Hematopoietic multipotent progenitor cell treated with erythropoietin and hydrocortisone succinate and interleukin-3 and kit ligand, for 17 days (in vitro differentiated cells): ENCODE data around the gene MRPS15.
"Not testable (repeated sequence)": the region's sequence is repeated elsewhere in the genome, so short reads cannot be mapped to it uniquely, and the experiment has no call there.

Source experiments
- DNase-seq: peaks from one replicate; pipeline ENCODE4 v3.0.0-alpha.2; 2015; ENCODE audit warnings: low spot score

MRPS15 gene

GRCh38 chr1:36463803-36464604 is at the start of gene MRPS15:
MRPS15 (minus strand) TSS chr1:36464384; CDS start chr1:36464275, 109 bp downstream.
- peak; percentile 94 for DNase-seq

- no peak for DNase-seq
Measured at GRCh38 chr1:36512842-36513241, 48.7 kb upstream of the MRPS15 start.

- no peak for DNase-seq
Measured at GRCh38 chr1:36511804-36512798, 47.9 kb upstream of the MRPS15 start.

GRCh38 chr1:36511220-36511619 is 47.0 kb upstream of the MRPS15 start:
- DNase-seq = not testable (repeated sequence)

GRCh38 chr1:36510418-36510817 is 46.2 kb upstream of the MRPS15 start:
- no peak for DNase-seq

- DNase-seq = no peak
Measured at GRCh38 chr1:36508257-36508656, 44.1 kb upstream of the MRPS15 start.

GRCh38 chr1:36506276-36506920 is 42.2 kb upstream of the MRPS15 start:
- no peak for DNase-seq

GRCh38 chr1:36503733-36504132 is 39.5 kb upstream of the MRPS15 start:
- no peak for DNase-seq

- no peak for DNase-seq
Measured at GRCh38 chr1:36503159-36503558, 39.0 kb upstream of the MRPS15 start.

- no peak for DNase-seq
Measured at GRCh38 chr1:36502616-36503015, 38.4 kb upstream of the MRPS15 start.

GRCh38 chr1:36501911-36502310 is 37.7 kb upstream of the MRPS15 start:
- not testable (repeated sequence) for DNase-seq

GRCh38 chr1:36497207-36497606 is 33.0 kb upstream of the MRPS15 start:
- no peak for DNase-seq

- DNase-seq = no peak
Measured at GRCh38 chr1:36494971-36495370, 30.8 kb upstream of the MRPS15 start.

GRCh38 chr1:36493524-36493923 is 29.3 kb upstream of the MRPS15 start:
- no peak for DNase-seq

GRCh38 chr1:36492491-36492890 is 28.3 kb upstream of the MRPS15 start:
- DNase-seq = no peak

- not testable (repeated sequence) for DNase-seq
Measured at GRCh38 chr1:36489258-36490051, 25.3 kb upstream of the MRPS15 start.

- no peak for DNase-seq
Measured at GRCh38 chr1:36487906-36488305, 23.7 kb upstream of the MRPS15 start.

- DNase-seq = not testable (repeated sequence)
Measured at GRCh38 chr1:36487336-36487725, 23.1 kb upstream of the MRPS15 start.

- no peak for DNase-seq
Measured at GRCh38 chr1:36486439-36487335, 22.5 kb upstream of the MRPS15 start.

GRCh38 chr1:36486093-36486438 is 21.9 kb upstream of the MRPS15 start:
- DNase-seq = no peak

GRCh38 chr1:36484099-36484498 is 19.9 kb upstream of the MRPS15 start:
- DNase-seq = no peak
